Measurements from ENCODE around the gene KIF5C. TPM values are rescaled to one million over a fixed set of nuclear protein-coding genes. Genes with fewer than 3 reads are reported as not detected.
A peak's percentile ranks its signal among the peaks of the same experiment; 100 is the strongest.
"Not testable (repeated sequence)": the region's sequence is repeated elsewhere in the genome, so short reads cannot be mapped to it uniquely, and the experiment has no call there.

KIF5C gene
- total RNA-seq, 2 donors from 2014 or later: 2.6 to 8.6 TPM

DNA sequence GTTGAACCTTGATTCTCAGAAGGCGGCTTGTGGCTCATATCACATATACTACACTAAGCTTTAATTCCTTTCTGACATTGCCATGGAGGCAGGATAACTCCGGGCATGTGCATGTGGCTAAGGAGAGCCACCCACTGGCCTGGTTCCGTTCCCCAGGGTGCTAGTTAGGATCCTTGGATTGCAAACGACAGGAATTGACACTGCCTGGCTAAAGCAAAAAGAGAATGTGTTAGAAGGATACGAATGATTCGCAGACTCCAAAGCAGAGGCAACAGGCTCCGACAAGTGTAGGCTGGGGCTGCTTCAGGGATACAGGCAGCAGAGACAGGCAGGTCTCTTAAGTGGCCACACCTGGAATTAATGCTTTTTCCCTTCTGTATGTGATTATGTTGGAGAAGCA, 92.0 kb downstream of the KIF5C start:
- no peak for DNase-seq (ENCODE audit: low spot score)
- Mint-ChIP-seq H3K36me3 (no peaks in the 10 kb centered on the region), H3K9me3 (no peaks in the 10 kb centered on the region), H3K27ac (no peak overlapping the region), H3K4me3 (no peak overlapping the region), H3K27me3 (peaks cover 0 to 2% of the 10 kb centered on the region in 2 donors), H3K4me1 (ENCODE audit: low read depth in 2 of 2) (peaks cover 15 to 17% of the 10 kb centered on the region in 2 donors)
- ATAC-seq: no peak

GRCh38 chr2:148967578-148967977, 92.6 kb downstream of the KIF5C start:
- H3K4me1 Mint-ChIP-seq (ENCODE audit: low read depth in 2 of 2): peaks cover 20 to 21% of the 10 kb centered on the region in 2 donors
- no peaks in the 10 kb centered on the region for H3K36me3 Mint-ChIP-seq
- DNase-seq (ENCODE audit: low spot score): no peak
- no peak overlapping the region for H3K4me3 Mint-ChIP-seq
- ATAC-seq: no peak
- no peak overlapping the region for H3K27ac Mint-ChIP-seq
- H3K9me3 Mint-ChIP-seq: no peaks in the 10 kb centered on the region
- H3K27me3 Mint-ChIP-seq: peaks cover 0 to 2% of the 10 kb centered on the region in 2 donors

- DNase-seq (ENCODE audit: low spot score): no peak
- H3K36me3 Mint-ChIP-seq: no peaks in the 10 kb centered on the region
- ATAC-seq: no peak
These were observed 93.3 kb downstream of the KIF5C start for GRCh38 chr2:148968301-148968700.

GRCh38 chr2:148968776-148969319, 93.8 kb downstream of the KIF5C start:
- Mint-ChIP-seq H3K9me3 (no peaks in the 10 kb centered on the region), H3K27me3 (peaks cover 0 to 2% of the 10 kb centered on the region in 2 donors), H3K36me3 (no peaks in the 10 kb centered on the region), H3K4me3 (no peak overlapping the region), H3K27ac (no peak overlapping the region), H3K4me1 (ENCODE audit: low read depth in 2 of 2) (peaks cover 20 to 21% of the 10 kb centered on the region in 2 donors)
- no peak for DNase-seq (ENCODE audit: low spot score)
- no peak for ATAC-seq

More at GRCh38 chr2:148968301-148968700, 93.3 kb downstream of the KIF5C start:
- Mint-ChIP-seq H3K27ac (no peak overlapping the region), H3K4me1 (ENCODE audit: low read depth in 2 of 2) (peaks cover 20 to 21% of the 10 kb centered on the region in 2 donors), H3K27me3 (peaks cover 0 to 2% of the 10 kb centered on the region in 2 donors), H3K4me3 (no peak overlapping the region), H3K9me3 (no peaks in the 10 kb centered on the region)

- no peak overlapping the region for H3K4me3 Mint-ChIP-seq
- no peaks in the 10 kb centered on the region for H3K36me3 Mint-ChIP-seq
- H3K27me3 Mint-ChIP-seq: peaks cover 0 to 2% of the 10 kb centered on the region in 2 donors
- no peaks in the 10 kb centered on the region for H3K9me3 Mint-ChIP-seq
- DNase-seq (ENCODE audit: low spot score): no peak
- peaks cover 20 to 21% of the 10 kb centered on the region in 2 donors for H3K4me1 Mint-ChIP-seq (ENCODE audit: low read depth in 2 of 2)
- no peak for ATAC-seq
- H3K27ac Mint-ChIP-seq: no peak overlapping the region
These were observed 94.6 kb downstream of the KIF5C start for GRCh38 chr2:148969659-148970061.

GRCh38 chr2:148970385-148970784, 95.4 kb downstream of the KIF5C start:
- H3K36me3 Mint-ChIP-seq: no peaks in the 10 kb centered on the region
- H3K4me1 Mint-ChIP-seq (ENCODE audit: low read depth in 2 of 2): peaks cover 20 to 21% of the 10 kb centered on the region in 2 donors
- H3K9me3 Mint-ChIP-seq: no peaks in the 10 kb centered on the region
- H3K27me3 Mint-ChIP-seq: peaks cover 0 to 2% of the 10 kb centered on the region in 2 donors
- DNase-seq (ENCODE audit: low spot score): no peak
- no peak for ATAC-seq
- no peak overlapping the region for H3K4me3 Mint-ChIP-seq
- no peak overlapping the region for H3K27ac Mint-ChIP-seq

GRCh38 chr2:148971547-148971946, 96.5 kb downstream of the KIF5C start:
- Mint-ChIP-seq H3K4me1 (ENCODE audit: low read depth in 2 of 2) (peaks cover 25 to 26% of the 10 kb centered on the region in 2 donors), H3K4me3 (peak overlapping the region; percentile 25), H3K36me3 (no peaks in the 10 kb centered on the region), H3K9me3 (no peaks in the 10 kb centered on the region), H3K27ac (no peak overlapping the region), H3K27me3 (peaks cover 0 to 2% of the 10 kb centered on the region in 2 donors)
- peak; percentile 60 to 77 for ATAC-seq
- no peak for DNase-seq (ENCODE audit: low spot score)

- peaks cover 19 to 20% of the 10 kb centered on the region in 2 donors for H3K4me1 Mint-ChIP-seq (ENCODE audit: low read depth in 2 of 2)
- peaks cover 0 to 2% of the 10 kb centered on the region in 2 donors for H3K27me3 Mint-ChIP-seq
- ATAC-seq: no peak
- no peak for DNase-seq (ENCODE audit: low spot score)
- H3K9me3 Mint-ChIP-seq: no peaks in the 10 kb centered on the region
- no peaks in the 10 kb centered on the region for H3K36me3 Mint-ChIP-seq
- H3K4me3 Mint-ChIP-seq: no peak overlapping the region
- no peak overlapping the region for H3K27ac Mint-ChIP-seq
These were observed 99.1 kb downstream of the KIF5C start for GRCh38 chr2:148974095-148974494.

DNA sequence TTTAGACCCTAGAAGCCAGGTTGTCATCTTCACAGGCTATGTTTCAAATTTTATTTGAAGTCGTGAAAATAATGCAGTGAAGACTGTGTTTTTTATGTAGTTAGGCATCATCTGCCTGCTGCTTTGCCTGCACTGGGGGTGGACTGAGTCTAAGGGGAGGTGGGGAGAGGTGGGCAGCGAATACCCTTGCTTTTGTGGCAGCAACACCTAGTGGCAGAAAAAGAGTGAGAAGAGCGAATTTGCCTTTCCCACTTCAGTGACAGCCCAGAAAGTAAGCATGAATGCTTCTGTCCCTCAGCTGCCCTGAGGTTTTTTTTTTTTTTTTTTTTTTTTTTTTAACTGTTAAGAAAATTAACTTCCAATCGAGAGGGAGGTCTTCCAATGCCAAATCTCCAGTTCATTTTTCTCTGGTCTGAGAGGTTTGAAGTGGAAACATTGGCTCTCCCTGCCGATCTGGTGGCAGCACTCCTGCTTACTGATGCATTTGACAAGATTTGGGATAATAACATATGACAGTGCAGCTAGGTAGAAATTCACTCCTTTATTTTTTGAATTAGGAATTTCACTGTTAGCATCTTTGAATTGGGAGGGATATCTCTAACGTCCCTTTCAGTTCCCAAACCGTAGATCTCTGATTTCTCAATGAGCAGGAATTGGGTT, 103.1 kb downstream of the KIF5C start:
- peaks cover 0 to 2% of the 10 kb centered on the region in 2 donors for H3K27me3 Mint-ChIP-seq
- no peak overlapping the region for H3K27ac Mint-ChIP-seq
- ATAC-seq (no peak), DNase-seq (ENCODE audit: low spot score) (no peak)
- H3K4me1 Mint-ChIP-seq (ENCODE audit: low read depth in 2 of 2): peaks cover 4 to 5% of the 10 kb centered on the region in 2 donors
- H3K9me3 Mint-ChIP-seq: no peaks in the 10 kb centered on the region
- no peak overlapping the region for H3K4me3 Mint-ChIP-seq
- H3K36me3 Mint-ChIP-seq: no peaks in the 10 kb centered on the region

- Mint-ChIP-seq H3K27me3 (peaks cover 0 to 5% of the 10 kb centered on the region in 2 donors), H3K27ac (no peak overlapping the region), H3K36me3 (no peaks in the 10 kb centered on the region), H3K9me3 (no peaks in the 10 kb centered on the region), H3K4me3 (no peak overlapping the region), H3K4me1 (ENCODE audit: low read depth in 2 of 2) (peaks cover 4 to 5% of the 10 kb centered on the region in 2 donors)
- ATAC-seq (no peak), DNase-seq (ENCODE audit: low spot score) (no peak)
These were observed 103.7 kb downstream of the KIF5C start for GRCh38 chr2:148978706-148979105.

- H3K9me3 Mint-ChIP-seq: no peaks in the 10 kb centered on the region
- peaks cover 0 to 5% of the 10 kb centered on the region in 2 donors for H3K27me3 Mint-ChIP-seq
- H3K4me1 Mint-ChIP-seq (ENCODE audit: low read depth in 2 of 2): peaks cover 4 to 5% of the 10 kb centered on the region in 2 donors
- H3K4me3 Mint-ChIP-seq: no peak overlapping the region
- no peaks in the 10 kb centered on the region for H3K36me3 Mint-ChIP-seq
- no peak overlapping the region for H3K27ac Mint-ChIP-seq
- ATAC-seq (no peak), DNase-seq (ENCODE audit: low spot score) (no peak)
These were observed 104.3 kb downstream of the KIF5C start for GRCh38 chr2:148979164-148979918.

DNA sequence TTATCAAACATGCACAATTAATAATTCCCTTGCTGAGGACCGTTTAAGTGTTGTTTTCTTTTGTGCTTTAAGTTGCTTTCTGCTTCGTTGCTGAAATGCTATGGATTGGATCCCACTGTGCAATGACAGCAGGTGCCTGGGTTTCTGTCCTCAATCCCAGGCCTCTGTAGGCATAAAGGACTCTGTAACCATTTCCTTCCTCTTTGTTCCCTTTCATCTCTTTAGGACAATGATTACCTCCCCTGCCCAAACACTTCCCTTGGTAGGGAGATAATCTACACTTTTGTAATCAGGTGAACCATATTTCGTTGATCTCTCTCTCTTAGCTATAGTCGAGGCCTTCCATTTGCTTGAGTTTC, 104.9 kb downstream of the KIF5C start:
- Mint-ChIP-seq H3K4me3 (no peak overlapping the region), H3K4me1 (ENCODE audit: low read depth in 2 of 2) (peaks cover 4 to 5% of the 10 kb centered on the region in 2 donors), H3K36me3 (no peaks in the 10 kb centered on the region), H3K9me3 (no peaks in the 10 kb centered on the region), H3K27me3 (peaks cover 0 to 5% of the 10 kb centered on the region in 2 donors), H3K27ac (no peak overlapping the region)
- ATAC-seq (no peak), DNase-seq (ENCODE audit: low spot score) (no peak)

- not testable (repeated sequence) for H3K36me3 Mint-ChIP-seq; ATAC-seq; H3K9me3 Mint-ChIP-seq; H3K27ac Mint-ChIP-seq; H3K27me3 Mint-ChIP-seq; H3K4me3 Mint-ChIP-seq; DNase-seq (ENCODE audit: low spot score); H3K4me1 Mint-ChIP-seq (ENCODE audit: low read depth in 2 of 2)
These were observed 105.5 kb downstream of the KIF5C start for GRCh38 chr2:148980496-148980895.

- no peak for DNase-seq (ENCODE audit: low spot score)
- no peak overlapping the region for H3K27ac Mint-ChIP-seq
- H3K36me3 Mint-ChIP-seq: no peaks in the 10 kb centered on the region
- no peaks in the 10 kb centered on the region for H3K9me3 Mint-ChIP-seq
- H3K4me1 Mint-ChIP-seq (ENCODE audit: low read depth in 2 of 2): no peaks in the 10 kb centered on the region
- no peak overlapping the region for H3K4me3 Mint-ChIP-seq
- peaks cover 0 to 5% of the 10 kb centered on the region in 2 donors for H3K27me3 Mint-ChIP-seq
- no peak for ATAC-seq
These were observed 106.3 kb downstream of the KIF5C start for GRCh38 chr2:148981324-148981723.

Measured in natural killer cell treated with Interleukin-12 subunit alpha and Interleukin-12 subunit beta and Interleukin-15 and Interleukin-18, amount 100 ng/mL, for 72 hours (primary cell).